Measurements from ENCODE around the gene VPS13A.

Gene VPS13A

GRCh38 chr9:77454663-77455062, 277.3 kb downstream of the VPS13A start:
- TF ChIP-seq CTCF (IDR thresholded peaks at IDR 0.05; ENCODE audit: unreplicated experiment in 3 of 3), result no peak
- Mint-ChIP-seq H3K27ac (no peak overlapping the region), H3K27me3 (ENCODE audit: low read depth) (no peaks in the 10 kb centered on the region), H3K4me3 (no peak overlapping the region), H3K9me3 (peaks cover 9% of the 10 kb centered on the region), H3K36me3 (ENCODE audit: low read depth) (no peaks in the 10 kb centered on the region), H3K4me1 (peaks cover 11% of the 10 kb centered on the region)

- H3K27me3 Mint-ChIP-seq (ENCODE audit: low read depth), result no peaks in the 10 kb centered on the region
- H3K36me3 Mint-ChIP-seq (ENCODE audit: low read depth), result no peaks in the 10 kb centered on the region
- H3K4me3 Mint-ChIP-seq, result no peak overlapping the region
- H3K27ac Mint-ChIP-seq, result no peak overlapping the region
- peak in 2 of 3 experiments; percentile 10 to 18 for TF ChIP-seq CTCF (IDR thresholded peaks at IDR 0.05; ENCODE audit: unreplicated experiment in 3 of 3)
- peaks cover 9% of the 10 kb centered on the region for H3K9me3 Mint-ChIP-seq
- peaks cover 11% of the 10 kb centered on the region for H3K4me1 Mint-ChIP-seq
Observed at GRCh38 chr9:77455312-77455927, 278.1 kb downstream of the VPS13A start.

GRCh38 chr9:77456829-77457437, 279.6 kb downstream of the VPS13A start:
- peak; percentile 85 to 94 (median 90) for TF ChIP-seq CTCF (IDR thresholded peaks at IDR 0.05; ENCODE audit: unreplicated experiment in 3 of 3)
- H3K9me3 Mint-ChIP-seq, result no peaks in the 10 kb centered on the region
- H3K27me3 Mint-ChIP-seq (ENCODE audit: low read depth), result no peaks in the 10 kb centered on the region
- peaks cover 17% of the 10 kb centered on the region for H3K4me1 Mint-ChIP-seq
- peak overlapping the region; percentile 34 to 81 (median 38) for H3K27ac Mint-ChIP-seq
- no peaks in the 10 kb centered on the region for H3K36me3 Mint-ChIP-seq (ENCODE audit: low read depth)
- H3K4me3 Mint-ChIP-seq, result no peak overlapping the region

GRCh38 chr9:77457916-77458592, 280.7 kb downstream of the VPS13A start:
- peak overlapping the region in 1 of 3 experiments; percentile 2 for H3K4me3 Mint-ChIP-seq
- no peaks in the 10 kb centered on the region for H3K36me3 Mint-ChIP-seq (ENCODE audit: low read depth)
- no peaks in the 10 kb centered on the region for H3K9me3 Mint-ChIP-seq
- H3K4me1 Mint-ChIP-seq, result peaks cover 24% of the 10 kb centered on the region
- peak overlapping the region; percentile 40 to 84 (median 57) for H3K27ac Mint-ChIP-seq
- TF ChIP-seq CTCF (IDR thresholded peaks at IDR 0.05; ENCODE audit: unreplicated experiment in 3 of 3), result peak; percentile 79 to 87 (median 83)
- no peaks in the 10 kb centered on the region for H3K27me3 Mint-ChIP-seq (ENCODE audit: low read depth)

GRCh38 chr9:77460938-77461337, 283.6 kb downstream of the VPS13A start:
- Mint-ChIP-seq H3K4me3 (no peak overlapping the region), H3K27ac (peak overlapping the region in 2 of 3 experiments; percentile 6 to 65), H3K4me1 (peaks cover 37% of the 10 kb centered on the region), H3K9me3 (peaks cover 7% of the 10 kb centered on the region), H3K36me3 (ENCODE audit: low read depth) (no peaks in the 10 kb centered on the region), H3K27me3 (ENCODE audit: low read depth) (no peaks in the 10 kb centered on the region)
- TF ChIP-seq CTCF (IDR thresholded peaks at IDR 0.05; ENCODE audit: unreplicated experiment in 3 of 3), result no peak

Measured in nephron (organoid).